Left forelimb (tissue), 1 donor: ENCODE measurements around the gene PAX5.

Experiments used
- DNase-seq: peaks from one replicate; pipeline ENCODE4 v3.0.0-alpha.2; 2018; ENCODE audit warnings: low spot score

Gene PAX5

DNA sequence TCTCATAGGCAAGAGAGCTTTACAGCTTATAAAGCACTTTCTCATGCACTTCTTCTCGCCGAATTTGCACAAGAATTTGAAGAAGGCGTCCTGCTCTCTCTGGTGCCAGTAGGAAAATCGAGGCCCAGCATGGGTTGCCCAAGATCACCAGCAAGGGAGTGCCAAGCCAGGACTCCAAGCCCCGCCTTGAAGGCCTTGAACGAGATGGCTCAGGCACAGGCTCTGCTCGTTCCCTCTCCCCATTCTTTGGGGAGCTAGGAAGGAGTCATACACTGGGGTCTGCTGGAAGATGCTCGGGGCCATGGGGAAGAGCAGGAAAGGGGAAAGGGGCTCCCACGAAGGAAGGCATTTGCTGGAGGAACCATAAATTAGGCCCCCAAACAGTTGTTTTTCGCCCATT lies 46.7 kb downstream of the PAX5 start:
- DNase-seq = no peak

GRCh38 chr9:36986468-36987408 lies 47.3 kb downstream of the PAX5 start:
- no peak for DNase-seq

GRCh38 chr9:36985769-36986467 lies 48.1 kb downstream of the PAX5 start:
- no peak for DNase-seq

GRCh38 chr9:36985061-36985768 lies 48.9 kb downstream of the PAX5 start:
- DNase-seq = no peak

DNA sequence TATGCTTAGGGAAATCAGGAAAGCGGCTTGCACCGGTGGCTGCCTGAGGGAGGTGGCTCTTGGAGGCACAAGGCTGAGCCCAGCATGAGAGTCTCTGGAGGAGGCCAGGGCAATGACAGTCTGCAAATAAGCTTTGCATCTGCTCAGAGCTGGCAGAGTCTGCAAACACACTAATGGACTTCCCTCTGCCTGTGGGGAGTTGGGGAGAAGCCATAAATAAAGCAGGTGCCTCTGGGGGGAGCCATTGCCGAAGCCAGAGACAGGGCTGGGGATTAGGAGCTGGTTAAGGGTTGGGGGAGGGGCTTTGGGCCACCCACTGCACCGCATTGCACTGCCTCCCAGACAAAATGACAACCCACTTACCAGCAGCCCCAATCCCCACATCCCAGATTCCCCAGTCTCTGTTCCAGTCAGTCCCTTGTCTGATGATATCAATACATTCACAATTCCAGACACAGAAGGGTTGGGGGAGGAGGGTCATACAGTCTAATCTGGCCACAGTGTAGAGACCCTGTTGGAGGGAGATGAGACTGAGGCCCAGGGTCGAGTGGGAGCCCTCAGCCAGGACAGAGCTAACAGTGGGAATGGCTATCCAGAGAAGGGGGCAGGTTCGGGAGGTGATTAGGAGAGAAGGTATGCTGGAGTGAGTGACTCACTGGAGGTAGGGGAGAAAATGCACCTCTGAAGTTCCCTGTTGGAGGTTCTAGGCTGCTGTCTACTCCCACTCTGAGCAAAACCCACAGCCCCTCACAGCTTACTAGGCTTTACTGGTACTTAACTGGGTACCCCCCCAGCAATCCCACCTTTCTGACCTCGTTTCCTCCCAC lies 53.7 kb downstream of the PAX5 start:
- DNase-seq = no peak

DNA sequence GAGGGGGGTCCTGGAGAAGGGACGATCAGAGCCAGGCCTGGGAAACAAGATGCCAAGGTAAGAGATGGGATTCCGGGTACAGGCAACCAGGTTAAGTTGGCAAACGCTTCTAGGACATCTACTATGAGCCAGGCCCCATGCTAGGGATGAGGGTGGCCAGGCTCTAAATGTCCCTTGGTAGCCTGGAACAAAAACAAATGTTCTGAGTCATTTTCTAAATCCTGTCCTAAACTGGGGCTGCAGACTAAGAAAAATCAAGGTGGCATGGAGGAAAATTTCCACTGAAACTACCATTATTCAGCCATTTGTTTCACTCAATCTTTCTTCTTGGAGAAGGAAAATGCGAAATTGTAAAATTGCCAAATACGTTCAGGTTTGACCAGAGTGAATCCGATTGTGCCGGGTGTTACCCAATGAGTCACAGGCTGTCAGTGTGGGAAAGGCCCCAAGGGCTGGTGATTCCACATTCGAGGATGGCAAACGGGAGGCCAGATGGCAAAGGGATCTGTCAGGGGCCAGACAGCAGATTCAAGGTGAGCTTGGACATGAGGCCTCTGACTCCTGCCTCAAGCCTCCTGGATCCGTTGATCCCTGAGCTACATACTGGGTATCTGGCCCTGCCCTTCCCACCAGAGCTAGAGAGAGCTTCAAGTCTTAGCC lies 57.6 kb downstream of the PAX5 start:
- peak; percentile 42 for DNase-seq

DNA sequence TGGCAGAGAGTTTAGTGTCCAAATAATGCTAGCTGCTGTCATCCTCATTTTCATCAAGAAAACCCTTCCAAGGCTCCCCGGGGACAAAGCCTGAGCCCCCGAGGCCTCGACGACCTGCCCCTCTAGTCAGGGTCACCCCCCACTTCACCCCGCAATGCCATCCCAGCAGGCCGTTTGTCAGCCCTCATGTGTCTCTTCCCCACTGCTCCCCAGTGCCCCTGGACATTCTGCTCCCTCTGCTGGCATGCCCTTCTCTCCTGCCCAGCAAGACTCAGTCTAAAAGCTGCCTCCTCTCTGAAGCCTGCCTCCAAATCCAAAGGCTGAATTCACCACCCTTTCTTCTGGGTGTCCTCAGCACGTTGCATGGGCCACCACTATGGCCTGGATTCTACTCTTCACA lies 59.3 kb downstream of the PAX5 start:
- DNase-seq = peak; percentile 34

DNA sequence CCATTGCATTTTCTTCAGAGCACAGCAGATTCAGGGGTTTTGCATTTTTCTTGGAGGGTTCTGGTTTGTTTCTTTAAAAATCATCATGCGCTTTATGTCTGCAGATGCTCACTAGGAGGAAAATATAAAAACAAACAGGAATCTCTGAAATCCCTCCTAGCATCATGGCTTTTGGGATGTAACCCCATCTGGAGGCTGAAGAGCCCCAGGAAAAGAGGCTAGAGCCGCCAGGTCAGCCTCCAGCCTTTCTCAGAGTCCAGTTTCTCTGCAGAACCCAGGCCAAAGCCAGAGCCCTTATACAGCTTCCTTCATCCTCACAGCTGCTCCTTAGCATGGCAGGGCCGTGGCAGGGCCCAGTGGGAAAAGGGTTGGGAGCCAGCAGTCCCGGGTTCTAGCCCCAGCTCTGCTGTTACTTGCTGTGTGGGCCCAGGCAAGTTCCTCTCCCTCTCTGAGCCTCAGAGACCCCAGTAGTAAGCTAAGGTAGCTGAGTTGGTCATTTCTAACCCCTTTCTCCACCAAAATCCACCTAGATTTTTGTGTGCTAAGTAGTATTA lies 62.1 kb downstream of the PAX5 start:
- no peak for DNase-seq

GRCh38 chr9:36970007-36970888 lies 63.8 kb downstream of the PAX5 start:
- DNase-seq = peak; percentile 51

- peak; percentile 47 for DNase-seq
Measured at GRCh38 chr9:36969216-36969771, 64.8 kb downstream of the PAX5 start.

- DNase-seq = peak; percentile 48
Measured at GRCh38 chr9:36968574-36969215, 65.4 kb downstream of the PAX5 start.

GRCh38 chr9:36967997-36968396 lies 66.1 kb downstream of the PAX5 start:
- peak; percentile 60 for DNase-seq

DNA sequence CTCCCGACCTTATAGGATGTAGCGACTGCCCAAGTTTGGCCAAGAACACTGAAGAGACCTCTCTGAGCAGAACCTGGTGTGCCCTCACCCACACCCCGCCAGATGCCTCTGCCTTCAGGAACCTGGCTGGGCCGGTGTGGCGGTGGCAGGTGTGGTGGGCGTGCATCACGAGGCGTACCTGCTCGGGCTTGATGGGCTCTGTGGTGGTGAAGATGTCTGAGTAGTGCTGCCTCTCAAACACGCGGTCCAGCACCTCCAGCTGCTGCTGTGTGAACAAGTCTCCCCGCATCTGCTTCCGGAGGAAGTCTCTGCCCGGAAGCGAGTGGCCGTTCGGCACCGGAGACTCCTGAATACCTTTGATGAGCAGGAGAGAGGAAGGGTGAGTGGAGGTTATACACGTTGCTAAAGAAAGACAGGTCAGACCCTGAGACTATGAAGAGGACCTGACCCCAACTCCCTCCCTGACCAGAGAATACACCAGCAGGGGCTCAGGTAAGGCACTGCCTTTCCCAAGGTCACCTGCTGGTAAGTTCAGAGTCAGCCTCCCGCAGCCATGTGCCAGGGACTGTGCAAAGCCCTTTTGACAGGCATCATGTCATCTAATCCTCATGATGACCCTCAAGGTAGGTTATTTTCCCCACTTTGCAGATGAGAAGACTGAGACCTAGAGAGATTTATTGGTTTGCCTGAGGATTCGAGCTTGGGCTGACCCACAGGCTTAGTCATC lies 67.5 kb downstream of the PAX5 start:
- DNase-seq = peak; percentile 38

GRCh38 chr9:36964791-36965190 lies 69.3 kb downstream of the PAX5 start:
- peak; percentile 57 for DNase-seq

DNA sequence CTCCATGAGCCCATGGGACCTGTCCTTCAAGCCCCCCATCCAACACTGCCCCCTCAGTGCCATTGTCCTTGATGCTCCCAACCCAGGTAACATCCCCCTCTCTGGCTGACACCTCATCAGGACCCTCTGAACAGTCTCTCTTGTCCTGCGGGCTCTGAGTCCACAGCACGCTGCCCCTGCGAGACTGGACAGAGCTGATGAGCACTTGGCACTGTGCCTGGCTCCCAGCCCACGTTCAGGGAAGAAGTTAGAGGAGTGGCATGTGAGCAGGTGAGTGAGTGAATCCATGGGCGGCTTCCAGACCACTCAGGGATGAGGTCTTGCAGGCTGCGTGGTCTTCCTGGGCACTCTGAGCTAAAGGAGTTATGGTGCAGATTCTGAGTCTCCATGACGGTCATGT lies 70.7 kb downstream of the PAX5 start:
- peak; percentile 60 for DNase-seq

- peak; percentile 61 for DNase-seq
Measured at GRCh38 chr9:36962691-36963090, 71.4 kb downstream of the PAX5 start.

DNA sequence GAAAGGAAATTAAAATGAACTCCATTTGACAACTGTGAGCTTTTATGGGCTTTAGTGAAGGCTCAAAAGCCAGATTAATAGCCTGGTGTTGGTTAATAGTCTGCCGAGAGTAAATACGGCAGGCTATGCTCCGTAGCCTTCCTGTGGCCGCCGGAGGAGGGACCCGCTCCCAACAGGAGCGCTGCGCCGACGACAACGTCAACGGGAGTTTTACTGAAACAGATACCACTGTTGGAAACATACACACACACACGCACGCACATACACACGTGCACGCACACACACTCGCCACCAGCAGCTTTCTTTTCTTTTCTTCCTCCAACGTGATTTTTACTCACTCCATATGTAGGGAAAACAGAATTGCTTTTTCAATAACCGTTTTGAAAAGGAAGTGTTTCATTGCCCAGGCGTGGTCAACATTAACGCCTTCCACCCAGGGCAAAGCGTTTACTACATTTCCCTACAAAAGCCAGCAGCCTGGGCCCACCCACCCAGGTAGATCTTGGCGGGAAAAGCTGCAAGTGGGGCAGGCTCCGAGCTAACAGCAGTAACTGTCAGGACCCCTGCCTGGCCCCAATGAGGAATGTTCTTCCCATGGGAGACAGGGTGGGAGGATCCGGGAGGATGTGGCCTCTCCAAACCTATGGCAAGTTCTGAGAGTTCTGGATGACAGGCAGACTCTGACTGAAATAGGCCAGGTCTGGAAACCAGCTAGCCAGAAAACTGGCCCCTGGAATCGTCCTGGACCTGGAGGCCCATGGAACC lies 72.3 kb downstream of the PAX5 start:
- peak; percentile 53 for DNase-seq
